Upper lobe of left lung (tissue), 6 donors: ENCODE data around the gene LPCAT3. TPM values are rescaled to one million over a fixed set of nuclear protein-coding genes. Genes with fewer than 3 reads are reported as not detected.

Experiments used
- ATAC-seq, 2 donors: fragments of 200-7000 bp; cut with Tn5 transposase; one replicate each; pipeline ENCODE4 v1.9.1; 2022; ENCODE audit warnings: mild to moderate bottlenecking in 2 of 2, moderate library complexity in 2 of 2; ENCODE audit not compliant: low FRiP score in 2 of 2
- DNase-seq, 2 donors: peaks; one replicate each; pipeline ENCODE4 v3.0.0-alpha.2; 2019 to 2020
- H3K27ac ChIP-seq, 4 donors: fragments of 200-600 bp; sonication (generic); one replicate each; pipeline ENCODE4 v1.5.1; 2016 to 2019
- H3K27me3 ChIP-seq, 4 donors: fragments of 200-600 bp; sonication (generic); one replicate each; pipeline ENCODE4 v1.5.1; 2017 to 2019
- H3K36me3 ChIP-seq, 4 donors: fragments of 200-600 bp; sonication (generic); one replicate each; pipeline ENCODE4 v1.5.1; 2016 to 2019
- H3K4me1 ChIP-seq, 4 donors: fragments of 200-600 bp; sonication (generic); one replicate each; pipeline ENCODE4 v1.5.1; 2018 to 2019
- H3K4me3 ChIP-seq, 4 donors: fragments of 200-600 bp; sonication (generic); one replicate each; pipeline ENCODE4 v1.5.1; 2017 to 2019; ENCODE audit warnings: mild to moderate bottlenecking in 2 of 4, moderate library complexity in 1 of 4
- H3K9me3 ChIP-seq, 4 donors: fragments of 200-600 bp; sonication (generic); one replicate each; pipeline ENCODE4 v1.5.1; 2018 to 2019
- CTCF ChIP-seq, 6 experiments: fragments of 450-650 bp in 4 of 6; fragments of 200-600 bp in 2 of 6; sonication (generic) in 2 of 6; IDR thresholded peaks; one replicate each; pipeline ENCODE4 v1.5.1; 2016 to 2019; ENCODE audit warnings: antibody characterized with exemption in 6 of 6
- EP300 ChIP-seq, 4 donors: sonication (generic); formaldehyde crosslinking; IDR thresholded peaks; one replicate each; pipeline ENCODE4 v1.5.1; 2017; ENCODE audit warnings: antibody characterized with exemption in 4 of 4, control low read depth in 2 of 4
- POLR2A ChIP-seq, 4 donors: fragments of 450-650 bp; IDR thresholded peaks; one replicate each; pipeline ENCODE4 v1.5.1; 2016 to 2017; ENCODE audit warnings: antibody characterized with exemption in 4 of 4, mild to moderate bottlenecking in 2 of 4
- POLR2AphosphoS5 ChIP-seq, 2 donors: sonication (generic); formaldehyde crosslinking; IDR thresholded peaks; one replicate each; pipeline ENCODE4 v1.5.1; 2017; ENCODE audit warnings: antibody characterized with exemption in 2 of 2
- whole genome bisulfite sequencing, 2 donors: methylation state at CpG; one replicate each; pipeline ENCODE4 v1.1.5; 2017 to 2018; 5-methylcytosine and 5-hydroxymethylcytosine counted together
- total RNA-seq, 6 donors: library from RNA; depleted of rRNA in 4 of 6; stranded (reverse); fragments of >200 nt in 4 of 6; gene quantifications; one replicate each; pipeline versions ENCODE4 v1.1.0 to v1.2.1, GENCODE V29; 2016 to 2021
- donor health status: DM: no; HTN: no; CAD: no; lungs with moderate emphysema.
- donor health status: DM: no; HTN: yes; CAD: no; lungs with severe emphysema.

The LPCAT3 gene
- total RNA-seq, 6 donors from 2014 or later = 56.3 to 110 (median 84.1) TPM

GRCh38 chr12:7009512-7009911, 8.8 kb downstream of the LPCAT3 start:
- ATAC-seq (no peak), DNase-seq (no peak)
- peaks cover 0 to 26% (median 9%) of the 10 kb centered on the region in 4 donors for H3K36me3 ChIP-seq
- H3K4me1 ChIP-seq = peaks cover 18 to 39% (median 32%) of the 10 kb centered on the region in 4 donors
- H3K27me3 ChIP-seq = no peaks in the 10 kb centered on the region
- H3K4me3 ChIP-seq = no peak overlapping the region
- H3K9me3 ChIP-seq = no peaks in the 10 kb centered on the region
- TF ChIP-seq CTCF (IDR thresholded peaks at IDR 0.05) (no peak), POLR2A (IDR thresholded peaks at IDR 0.05) (no peak), EP300 (IDR thresholded peaks at IDR 0.05) (no peak), POLR2AphosphoS5 (IDR thresholded peaks at IDR 0.05) (no peak)
- H3K27ac ChIP-seq = peak overlapping the region in 3 of 4 donors; percentile 20 to 45 (median 36)

GRCh38 chr12:7008864-7009263, 9.4 kb downstream of the LPCAT3 start:
- WGBS, 2 donors = 58 to 74% methylated on average over 2 of the region's 2 CpGs
- H3K9me3 ChIP-seq = no peaks in the 10 kb centered on the region
- ATAC-seq (no peak), DNase-seq (no peak)
- no peak overlapping the region for H3K4me3 ChIP-seq
- peak overlapping the region in 3 of 4 donors; percentile 20 to 45 (median 36) for H3K27ac ChIP-seq
- no peak for TF ChIP-seq EP300 (IDR thresholded peaks at IDR 0.05)
- H3K4me1 ChIP-seq = peaks cover 18 to 42% (median 33%) of the 10 kb centered on the region in 4 donors
- H3K27me3 ChIP-seq = no peaks in the 10 kb centered on the region
- peaks cover 0 to 19% (median 4%) of the 10 kb centered on the region in 4 donors for H3K36me3 ChIP-seq

- Histone ChIP-seq H3K4me1 (peaks cover 18 to 42% (median 33%) of the 10 kb centered on the region in 4 donors), H3K9me3 (no peaks in the 10 kb centered on the region), H3K36me3 (peaks cover 0 to 11% (median 2%) of the 10 kb centered on the region in 4 donors), H3K27ac (no peak overlapping the region), H3K4me3 (no peak overlapping the region), H3K27me3 (no peaks in the 10 kb centered on the region)
- 88 to 94% methylated on average over 3 of the region's 3 CpGs for WGBS, 2 donors
- ATAC-seq (no peak), DNase-seq (no peak)
- TF ChIP-seq CTCF (IDR thresholded peaks at IDR 0.05) (no peak), POLR2AphosphoS5 (IDR thresholded peaks at IDR 0.05) (no peak), EP300 (IDR thresholded peaks at IDR 0.05) (no peak), POLR2A (IDR thresholded peaks at IDR 0.05) (no peak)
These were observed 11.6 kb downstream of the LPCAT3 start for GRCh38 chr12:7006639-7007038.

GRCh38 chr12:7005311-7005710, 13.0 kb downstream of the LPCAT3 start:
- Histone ChIP-seq H3K9me3 (no peaks in the 10 kb centered on the region), H3K27ac (no peak overlapping the region), H3K36me3 (peaks cover 0 to 12% (median 0%) of the 10 kb centered on the region in 4 donors), H3K27me3 (no peaks in the 10 kb centered on the region), H3K4me3 (no peak overlapping the region), H3K4me1 (peaks cover 18 to 42% (median 32%) of the 10 kb centered on the region in 4 donors)
- TF ChIP-seq EP300 (IDR thresholded peaks at IDR 0.05) = no peak
- TF ChIP-seq POLR2AphosphoS5 (IDR thresholded peaks at IDR 0.05) = no peak
- no peak for TF ChIP-seq POLR2A (IDR thresholded peaks at IDR 0.05)
- TF ChIP-seq CTCF (IDR thresholded peaks at IDR 0.05) = no peak
- DNase-seq (no peak), ATAC-seq (peak in 1 of 2 donors; percentile 42)
- whole genome bisulfite sequencing, 2 donors = 58 to 76% methylated on average over 2 of the region's 2 CpGs

GRCh38 chr12:7004840-7005239, 13.4 kb downstream of the LPCAT3 start:
- Histone ChIP-seq H3K36me3 (peaks cover 0 to 16% (median 0%) of the 10 kb centered on the region in 4 donors), H3K27ac (no peak overlapping the region), H3K4me3 (no peak overlapping the region), H3K27me3 (no peaks in the 10 kb centered on the region), H3K4me1 (peaks cover 14 to 37% (median 27%) of the 10 kb centered on the region in 4 donors), H3K9me3 (no peaks in the 10 kb centered on the region)
- DNase-seq = no peak
- TF ChIP-seq CTCF (IDR thresholded peaks at IDR 0.05) (no peak), POLR2AphosphoS5 (IDR thresholded peaks at IDR 0.05) (no peak), EP300 (IDR thresholded peaks at IDR 0.05) (no peak), POLR2A (IDR thresholded peaks at IDR 0.05) (no peak)
- WGBS, 2 donors = 78 to 85% methylated on average over 2 of the region's 2 CpGs
- ATAC-seq = no peak
